Endothelial cell (in vitro differentiated cells): ENCODE measurements around the gene MKNK2. TPM values are rescaled to one million over a fixed set of nuclear protein-coding genes. Genes with fewer than 3 reads are reported as not detected.
A peak's percentile ranks its signal among the peaks of the same experiment; 100 is the strongest.

Experiments used
- DNase-seq: peaks from one replicate; pipeline ENCODE4 v3.0.0; 2021; ENCODE audit warnings: low spot score
- H3K27ac Mint-ChIP-seq: one replicate; pipeline ENCODE4 v1.8.0; 2021; ENCODE audit warnings: mixed read lengths, inconsistent platforms; ENCODE audit not compliant: unreplicated experiment
- H3K27me3 Mint-ChIP-seq: one replicate; pipeline ENCODE4 v1.8.0; 2021; ENCODE audit warnings: mild to moderate bottlenecking, moderate library complexity, mixed read lengths, inconsistent platforms; ENCODE audit not compliant: unreplicated experiment
- H3K36me3 Mint-ChIP-seq: one replicate; pipeline ENCODE4 v1.8.0; 2021; ENCODE audit warnings: mild to moderate bottlenecking, low read depth, mixed read lengths, inconsistent platforms; ENCODE audit not compliant: unreplicated experiment
- H3K4me1 Mint-ChIP-seq: one replicate; pipeline ENCODE4 v1.8.0; 2021; ENCODE audit warnings: mild to moderate bottlenecking, mixed read lengths, inconsistent platforms; ENCODE audit not compliant: unreplicated experiment
- H3K4me3 Mint-ChIP-seq: one replicate; pipeline ENCODE4 v1.8.0; 2021; ENCODE audit warnings: mild to moderate bottlenecking, mixed read lengths, inconsistent platforms; ENCODE audit not compliant: unreplicated experiment
- H3K9me3 Mint-ChIP-seq: one replicate; pipeline ENCODE4 v1.8.0; 2021; ENCODE audit warnings: mixed read lengths, inconsistent platforms; ENCODE audit not compliant: unreplicated experiment
- CTCF ChIP-seq: fragments of 200-600 bp; sonication (generic); IDR thresholded peaks from one replicate; pipeline ENCODE4 v1.5.0; 2021; ENCODE audit warnings: antibody characterized with exemption; ENCODE audit not compliant: unreplicated experiment
- total RNA-seq: library from RNA; stranded (reverse); fragmentation: NEBNext Ultra II Directional; extraction: Animal tissue kit (Norgen Biotek cat#: 25700); gene quantifications from one replicate; pipeline ENCODE4 v1.2.1, GENCODE V29; 2021; ENCODE audit not compliant: unreplicated experiment

Gene MKNK2
- total RNA-seq, 1 donor from 2014 or later, result 228 TPM

- TF ChIP-seq CTCF, result no peak
- Mint-ChIP-seq H3K36me3 (peaks cover 4% of the 10 kb centered on the region), H3K9me3 (no peaks in the 10 kb centered on the region), H3K27ac (no peak overlapping the region), H3K27me3 (peaks cover 6% of the 10 kb centered on the region), H3K4me1 (peaks cover 10% of the 10 kb centered on the region), H3K4me3 (no peak overlapping the region)
- DNase-seq, result no peak
Measured at GRCh38 chr19:2045501-2046045, 5.5 kb downstream of the MKNK2 start.

GRCh38 chr19:2044709-2045500, 6.1 kb downstream of the MKNK2 start:
- Mint-ChIP-seq H3K9me3 (no peaks in the 10 kb centered on the region), H3K27ac (no peak overlapping the region), H3K27me3 (peaks cover 6% of the 10 kb centered on the region), H3K36me3 (peaks cover 4% of the 10 kb centered on the region), H3K4me3 (no peak overlapping the region), H3K4me1 (peaks cover 10% of the 10 kb centered on the region)
- no peak for TF ChIP-seq CTCF
- DNase-seq, result no peak

GRCh38 chr19:2043961-2044708, 6.9 kb downstream of the MKNK2 start:
- no peak overlapping the region for H3K27ac Mint-ChIP-seq
- H3K9me3 Mint-ChIP-seq, result no peaks in the 10 kb centered on the region
- H3K4me1 Mint-ChIP-seq, result peaks cover 5% of the 10 kb centered on the region
- H3K36me3 Mint-ChIP-seq, result peaks cover 4% of the 10 kb centered on the region
- no peak for TF ChIP-seq CTCF
- DNase-seq, result no peak
- H3K27me3 Mint-ChIP-seq, result peaks cover 7% of the 10 kb centered on the region
- no peak overlapping the region for H3K4me3 Mint-ChIP-seq

- Mint-ChIP-seq H3K4me1 (peaks cover 5% of the 10 kb centered on the region), H3K4me3 (peak overlapping the region; percentile 47), H3K27ac (no peak overlapping the region), H3K27me3 (peaks cover 7% of the 10 kb centered on the region), H3K9me3 (no peaks in the 10 kb centered on the region), H3K36me3 (peaks cover 4% of the 10 kb centered on the region)
- no peak for DNase-seq
- no peak for TF ChIP-seq CTCF
Measured at GRCh38 chr19:2043251-2043641, 7.8 kb downstream of the MKNK2 start.
